AG09309 (cell line): ENCODE data around the gene CMIP.

Experiments used
- DNase-seq: peaks from one replicate; pipeline ENCODE4 v3.0.0-alpha.2; 2010; ENCODE audit warnings: low read depth
- H3K4me3 ChIP-seq: 2 replicates; pipeline ENCODE4 v1.5.1; 2011; ENCODE audit warnings: mild to moderate bottlenecking, low read depth, low read length, moderate library complexity; ENCODE audit not compliant: control insufficient read depth
- CTCF ChIP-seq: IDR thresholded peaks from 2 replicates; pipeline ENCODE4 v1.5.1; 2011; ENCODE audit warnings: mild to moderate bottlenecking, low read depth, low read length, inconsistent platforms; ENCODE audit not compliant: insufficient read depth, control insufficient read depth; ENCODE audit errors: missing control alignments

The CMIP gene

GRCh38 chr16:81591545-81591870, 146.9 kb downstream of the CMIP start:
- DNase-seq: no peak
- H3K4me3 ChIP-seq: no peak overlapping the region
- no peak for TF ChIP-seq CTCF

DNA sequence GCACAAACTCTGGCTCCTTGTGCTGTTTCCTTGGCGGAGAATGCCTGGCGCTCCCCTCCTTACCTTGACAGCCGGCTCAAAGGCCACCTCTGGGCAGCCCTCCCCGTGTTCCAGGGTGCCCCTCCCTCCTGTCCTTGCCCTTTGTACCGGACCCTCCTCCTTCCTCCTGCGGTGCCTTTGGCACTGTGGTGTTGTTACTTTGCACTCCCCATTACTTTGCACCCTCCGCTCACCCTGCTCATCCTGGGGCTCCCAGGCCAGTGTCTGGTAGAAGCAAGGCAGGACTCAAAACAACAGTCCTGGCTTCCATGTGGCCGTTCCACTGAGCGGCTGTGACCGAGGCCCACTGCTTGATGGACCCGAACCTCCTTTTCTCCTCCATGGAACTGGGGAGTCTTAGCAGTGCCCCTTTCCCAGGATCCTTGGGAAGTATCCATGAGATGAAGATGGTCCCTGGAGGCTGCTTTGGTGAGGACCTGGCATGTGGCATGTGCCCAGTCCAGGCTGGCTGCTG, 147.8 kb downstream of the CMIP start:
- DNase-seq: no peak
- no peak for TF ChIP-seq CTCF
- H3K4me3 ChIP-seq: no peak overlapping the region

DNA sequence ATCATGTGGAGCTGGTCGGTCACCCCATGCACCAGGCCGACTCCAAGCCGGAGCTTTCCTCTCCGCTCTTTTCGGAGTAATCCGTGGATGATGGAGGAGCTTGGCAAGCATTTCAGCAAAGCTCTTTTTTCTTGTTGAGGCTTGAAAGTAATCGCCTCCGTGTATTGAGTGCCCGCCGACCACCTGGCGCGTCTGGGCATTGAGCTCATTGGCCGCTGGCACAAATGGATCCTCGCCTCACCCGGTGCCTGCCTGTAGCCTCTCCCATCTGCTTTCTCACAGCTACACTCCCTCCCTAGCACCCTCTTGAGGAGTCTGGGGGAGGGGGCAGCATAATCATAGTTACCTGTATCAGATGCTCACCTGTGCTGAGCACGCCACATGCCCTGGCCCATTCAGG, 148.9 kb downstream of the CMIP start:
- no peak for TF ChIP-seq CTCF
- DNase-seq: no peak
- H3K4me3 ChIP-seq: no peak overlapping the region

- no peak overlapping the region for H3K4me3 ChIP-seq
- no peak for DNase-seq
- TF ChIP-seq CTCF: no peak
Measured at GRCh38 chr16:81595629-81596292, 151.2 kb downstream of the CMIP start.

- TF ChIP-seq CTCF: no peak
- no peak overlapping the region for H3K4me3 ChIP-seq
- DNase-seq: no peak
Measured at GRCh38 chr16:81597079-81597658, 152.6 kb downstream of the CMIP start.

- DNase-seq: no peak
- TF ChIP-seq CTCF: no peak
- no peak overlapping the region for H3K4me3 ChIP-seq
Measured at GRCh38 chr16:81598083-81598482, 153.5 kb downstream of the CMIP start.
